GM19372 (cell line): ENCODE results near the gene RPL7A.
"Not testable (repeated sequence)": the region's sequence is repeated elsewhere in the genome, so short reads cannot be mapped to it uniquely, and the experiment has no call there.

ENCODE experiments used
- ATAC-seq: cut with Tn5 transposase; IDR thresholded peaks from one replicate; pipeline ENCODE4 v1.9.1; 2021; ENCODE audit warnings: mild to moderate bottlenecking, low read depth, moderate library complexity; ENCODE audit not compliant: unreplicated experiment

The RPL7A gene

DNA sequence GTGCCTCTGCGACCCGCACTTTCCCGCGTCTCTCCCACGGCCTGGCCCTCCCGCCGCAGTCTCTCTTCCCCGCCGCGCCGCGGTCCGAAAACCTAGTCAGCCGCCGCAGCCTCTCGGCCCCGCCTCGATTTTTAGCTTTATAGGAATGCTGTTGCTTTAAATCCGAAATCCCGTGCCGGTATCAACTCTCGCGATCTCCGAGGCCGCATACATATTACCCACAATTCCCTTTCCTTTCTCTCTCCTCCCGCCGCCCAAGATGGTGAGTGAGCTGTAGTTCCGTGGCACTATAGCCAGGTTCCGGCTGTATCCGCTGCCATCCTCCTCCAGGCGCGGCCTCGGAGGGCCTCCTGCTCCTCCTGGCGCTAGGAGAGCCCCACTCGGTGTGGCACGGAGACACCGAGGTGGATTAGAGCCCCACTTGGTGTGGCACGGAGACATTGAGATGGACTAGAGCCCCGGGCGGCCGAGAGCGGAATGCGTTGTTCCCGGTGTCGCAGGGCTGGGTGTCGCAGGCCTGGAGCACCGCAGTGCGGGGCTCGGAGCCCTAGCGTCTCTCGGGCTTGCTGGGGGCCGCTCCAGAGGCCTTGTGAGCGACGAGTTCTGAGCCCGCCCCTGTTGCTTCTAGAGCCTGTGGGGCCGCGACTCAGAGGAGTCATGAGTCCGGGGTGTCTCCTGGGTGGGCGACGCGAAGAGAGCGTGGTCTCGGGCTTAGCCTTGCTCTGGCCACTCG is at the start of gene RPL7A, which contains the start of gene MED22:
RPL7A (plus strand) TSS at position 234 of the 733 bp plus-strand sequence; CDS start at position 260, 26 bp downstream.
MED22 (minus strand) TSS at position 147 of the 733 bp plus-strand sequence. CDS start 1,469 bp downstream, outside the sequence.
- ATAC-seq, result peak; percentile 61

DNA sequence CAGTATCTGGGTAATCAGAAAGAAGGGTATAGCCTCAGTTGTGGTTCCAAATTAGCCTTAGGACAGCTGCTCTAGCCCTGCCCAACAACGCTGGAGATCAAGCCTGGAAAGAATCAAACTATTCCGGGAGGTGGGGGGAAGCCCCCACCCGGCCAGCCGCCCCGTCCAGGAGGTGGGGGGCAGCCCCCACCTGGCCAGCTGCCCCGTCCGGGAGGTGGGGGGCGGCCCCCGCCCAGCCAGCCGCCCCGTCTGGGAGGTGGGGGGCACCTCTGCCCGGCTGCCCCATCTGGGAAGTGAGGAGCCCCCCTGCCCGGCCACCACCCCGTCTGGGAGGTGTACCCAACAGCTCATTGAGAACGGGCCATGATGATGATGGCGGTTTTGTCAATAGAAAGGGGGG is 48.0 kb upstream of the RPL7A start:
- ATAC-seq, result not testable (repeated sequence)

DNA sequence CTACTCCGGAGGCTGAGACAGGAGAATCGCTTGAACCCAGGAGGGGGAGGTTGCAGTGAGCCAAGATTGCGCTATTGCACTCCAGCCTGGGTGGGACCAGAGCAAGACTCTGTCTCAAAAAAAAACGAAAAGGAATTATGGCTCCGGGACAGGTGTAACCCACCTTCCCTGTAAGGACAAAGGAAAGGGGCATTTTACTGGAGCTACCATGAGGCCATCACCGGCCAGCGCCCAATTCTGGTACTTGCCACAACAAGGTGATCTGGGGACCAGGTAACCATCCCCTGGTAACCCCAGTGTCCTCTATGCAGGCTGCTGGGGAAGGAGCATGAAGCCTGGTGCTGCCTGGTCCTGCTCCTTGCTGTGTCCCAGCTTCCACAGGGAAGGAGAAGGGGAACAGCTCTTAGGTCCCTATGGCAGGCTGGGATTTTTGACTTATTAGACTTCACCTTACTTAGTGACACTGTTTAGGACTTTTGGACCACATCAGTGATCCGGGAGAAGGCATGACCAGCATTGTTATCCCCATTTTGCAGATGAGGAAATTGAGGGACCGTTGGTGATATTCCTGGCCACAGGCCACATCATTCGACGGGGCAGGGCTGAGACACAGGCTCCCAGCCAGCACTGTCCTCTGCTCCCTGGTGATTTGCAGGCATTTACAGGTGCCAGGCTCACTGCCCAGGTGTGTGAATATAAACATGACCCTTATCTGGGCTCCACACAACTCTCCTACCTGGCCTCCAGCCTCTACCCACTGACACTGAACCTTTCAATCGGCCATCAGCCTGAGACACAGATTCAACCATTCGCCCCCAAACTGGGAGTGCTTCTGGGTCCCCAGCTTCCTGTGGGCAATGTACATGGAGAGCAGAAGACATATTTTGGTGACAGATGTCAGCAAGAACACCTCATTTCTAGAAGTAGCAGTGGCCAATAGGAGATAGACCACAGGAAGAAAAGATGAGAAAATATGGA is 46.5 kb upstream of the RPL7A start:
- ATAC-seq, result no peak

DNA sequence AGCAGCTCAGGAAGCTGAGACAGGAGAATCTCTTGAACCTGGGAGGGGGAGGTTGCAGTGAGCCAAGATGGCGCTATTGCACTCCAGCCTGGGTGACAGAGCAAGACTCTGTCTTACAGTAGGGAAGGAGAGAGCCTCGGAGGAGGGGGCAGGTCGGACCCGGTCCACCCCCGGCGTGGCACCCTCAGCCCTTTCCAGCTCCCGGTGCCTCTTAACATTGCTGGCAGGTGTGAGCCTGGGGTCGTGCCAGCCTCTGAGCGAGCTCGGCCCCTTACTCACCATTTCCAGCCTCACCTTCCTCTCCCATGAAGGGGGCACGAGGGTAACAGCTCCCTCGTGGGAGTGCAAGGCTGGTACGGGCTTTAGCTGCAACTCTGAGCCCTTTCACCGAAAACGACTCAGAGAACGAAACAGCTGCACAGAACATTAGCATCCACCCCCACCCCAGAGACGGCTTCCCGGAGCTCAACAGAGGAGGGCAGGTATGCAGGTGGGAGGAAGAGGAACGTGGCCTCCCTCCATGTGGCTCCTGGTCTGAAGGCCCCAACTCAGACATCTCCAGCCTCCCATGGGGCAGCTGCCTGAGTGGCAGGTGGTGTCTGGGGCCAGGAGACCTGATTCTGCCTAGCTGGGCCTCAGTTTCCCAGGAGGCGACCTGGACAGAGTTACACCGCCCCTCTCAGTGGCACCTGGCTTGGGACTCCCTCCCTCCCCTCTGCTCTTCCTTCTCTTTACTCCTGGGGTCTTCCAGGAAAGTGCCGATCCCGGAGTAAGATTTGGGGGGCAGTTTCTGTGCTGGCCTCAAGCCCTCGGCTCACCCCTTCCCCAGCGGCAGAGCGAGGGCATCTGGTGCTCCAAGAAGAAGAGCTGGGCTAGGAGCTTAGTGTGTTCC is 44.5 kb upstream of the RPL7A start:
- no peak for ATAC-seq

GRCh38 chr9:133304158-133304470 is 43.9 kb upstream of the RPL7A start:
- no peak for ATAC-seq

DNA sequence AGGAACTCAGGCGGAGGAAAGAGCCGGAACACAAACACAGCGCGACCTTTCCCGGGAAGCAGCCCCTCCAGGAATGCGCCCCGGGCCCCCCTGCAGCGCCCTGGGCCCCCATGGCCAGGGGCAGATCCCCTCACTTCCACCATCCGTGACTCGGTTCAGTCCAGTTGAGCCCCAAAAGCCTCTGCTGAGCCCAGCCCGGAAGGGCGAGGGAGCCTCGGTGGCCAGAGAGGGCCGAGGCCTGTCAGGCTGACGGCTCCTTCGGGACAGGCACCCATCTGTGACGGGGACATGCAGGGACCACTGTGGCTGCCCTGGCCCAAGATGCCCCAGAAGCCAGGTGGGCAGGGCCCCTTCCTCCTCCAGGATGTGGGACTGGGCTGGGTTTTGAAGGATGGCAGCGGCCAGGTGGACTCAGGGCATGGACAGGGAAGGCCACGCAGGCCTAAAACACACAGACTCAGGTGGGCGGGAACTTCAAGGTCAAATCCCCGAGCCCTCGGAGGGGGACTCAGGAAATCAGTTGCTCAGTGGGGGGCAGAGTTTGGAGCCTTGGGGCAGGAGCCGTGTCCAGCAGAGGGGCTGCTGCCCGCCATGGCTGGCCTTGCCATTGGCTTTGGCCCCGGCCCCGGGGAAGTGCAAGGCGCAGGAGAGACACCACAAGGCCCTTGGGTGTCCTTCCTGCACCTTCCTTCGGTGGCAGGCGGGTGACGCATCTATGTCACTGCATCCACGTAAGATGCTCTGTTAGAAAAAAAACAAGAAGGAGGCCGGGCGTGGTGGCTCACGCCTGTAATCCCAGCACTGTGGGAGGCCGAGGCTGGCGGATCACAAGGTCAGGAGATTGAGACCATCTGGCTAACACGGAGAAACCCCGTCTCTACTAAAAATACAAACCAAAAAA is 43.3 kb upstream of the RPL7A start:
- no peak for ATAC-seq

DNA sequence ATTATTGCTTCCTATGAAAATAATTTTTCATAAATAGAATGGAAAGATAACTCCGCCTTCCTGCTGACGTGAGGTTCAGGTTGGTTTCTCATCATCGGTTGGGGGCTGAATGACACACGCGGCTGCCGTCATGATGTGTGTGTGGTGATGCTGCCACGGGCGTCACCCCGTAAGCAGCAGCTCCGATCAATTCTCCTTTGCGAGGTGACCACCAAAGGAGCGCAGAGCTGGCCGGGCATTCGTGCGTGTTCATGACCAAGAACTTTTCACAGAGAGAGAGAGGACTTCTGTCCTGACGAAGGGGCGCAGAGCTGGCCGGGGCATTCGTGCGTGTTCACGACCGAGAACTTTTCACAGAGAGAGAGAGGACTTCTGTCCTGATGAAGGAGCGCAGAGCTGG is 42.3 kb upstream of the RPL7A start:
- ATAC-seq, result no peak

DNA sequence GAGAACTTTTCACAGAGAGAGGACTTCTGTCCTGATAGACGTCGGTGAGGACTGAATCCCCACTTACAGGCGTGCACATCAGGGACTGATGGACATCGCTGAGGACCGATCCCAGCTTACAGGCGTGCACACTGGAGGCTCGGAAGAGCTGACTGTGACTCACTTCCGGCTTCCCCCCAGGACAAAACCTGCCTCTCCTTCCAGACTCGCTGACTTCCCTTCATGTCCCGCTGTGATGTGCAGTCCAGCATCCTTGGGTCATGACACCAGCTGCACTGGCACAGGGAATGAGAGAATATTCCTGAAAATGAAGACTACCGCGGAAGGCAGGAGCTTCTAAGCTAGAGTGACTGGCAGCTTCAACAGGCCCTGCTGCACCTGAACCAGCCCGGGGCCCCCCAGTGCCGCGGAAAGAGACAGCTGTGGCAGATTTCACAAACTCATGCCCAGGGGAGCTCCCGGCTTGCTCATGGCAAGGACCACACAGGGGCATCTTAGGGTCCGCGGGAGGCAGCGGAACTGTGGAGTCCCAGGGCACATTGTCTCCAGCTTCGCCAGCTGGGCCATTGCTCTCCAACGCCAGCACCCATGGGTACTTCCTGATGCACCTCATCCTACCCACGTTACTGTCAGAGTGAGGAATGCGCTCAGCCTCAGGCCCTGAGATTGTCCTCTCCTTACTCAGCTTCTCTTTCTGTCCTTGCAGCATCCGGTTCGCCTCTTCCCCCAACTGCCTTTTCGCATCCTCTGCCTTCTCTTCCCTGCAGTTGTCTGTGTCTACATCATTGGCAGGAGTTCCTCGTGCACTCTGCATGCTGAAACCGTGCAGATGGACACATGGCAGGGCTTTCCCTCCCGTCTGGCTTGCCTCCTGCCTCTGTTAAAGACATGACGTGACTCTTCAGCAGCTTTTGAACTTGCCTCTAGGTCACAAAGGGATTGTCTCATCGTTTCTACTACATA is 41.5 kb upstream of the RPL7A start:
- no peak for ATAC-seq

DNA sequence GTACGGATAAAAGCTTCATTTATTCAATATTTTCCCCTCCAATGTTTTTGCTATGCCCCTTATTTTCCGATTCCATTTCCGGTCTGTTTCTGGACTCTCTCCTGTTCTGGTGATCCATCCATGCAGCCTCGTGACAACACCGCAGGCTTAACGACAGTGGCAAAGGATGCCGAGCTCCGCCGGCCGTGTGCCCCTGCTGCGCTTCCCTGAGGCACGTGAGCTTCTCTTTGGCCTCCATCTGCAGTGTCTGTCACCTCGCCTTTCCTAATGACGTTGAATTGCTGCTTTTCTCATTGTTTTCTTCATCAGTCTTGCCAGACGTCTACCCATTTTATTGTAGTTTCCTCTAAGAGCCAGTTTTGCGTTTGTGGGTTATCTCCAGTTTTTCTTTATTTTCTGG is 40.7 kb upstream of the RPL7A start:
- ATAC-seq, result no peak

DNA sequence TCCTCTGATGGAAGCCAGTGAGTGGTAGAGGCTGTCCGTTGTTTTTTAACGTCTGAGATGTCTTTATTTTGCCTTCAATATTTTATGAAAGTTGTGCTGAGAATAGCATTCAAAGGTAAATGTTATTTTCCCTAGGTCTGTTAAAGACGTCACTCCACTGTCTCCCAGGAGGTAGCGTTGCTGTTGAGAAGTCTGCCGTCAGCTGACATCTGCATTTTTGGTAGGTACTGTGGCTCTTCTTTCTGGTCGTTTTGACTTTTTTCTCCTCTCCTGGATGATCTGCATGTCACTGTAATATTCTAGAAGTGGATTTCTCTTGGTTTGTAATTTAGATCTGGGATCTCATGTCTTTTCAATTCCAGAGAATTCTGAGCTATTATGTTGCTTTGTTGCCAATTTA is 38.4 kb upstream of the RPL7A start:
- ATAC-seq, result no peak

DNA sequence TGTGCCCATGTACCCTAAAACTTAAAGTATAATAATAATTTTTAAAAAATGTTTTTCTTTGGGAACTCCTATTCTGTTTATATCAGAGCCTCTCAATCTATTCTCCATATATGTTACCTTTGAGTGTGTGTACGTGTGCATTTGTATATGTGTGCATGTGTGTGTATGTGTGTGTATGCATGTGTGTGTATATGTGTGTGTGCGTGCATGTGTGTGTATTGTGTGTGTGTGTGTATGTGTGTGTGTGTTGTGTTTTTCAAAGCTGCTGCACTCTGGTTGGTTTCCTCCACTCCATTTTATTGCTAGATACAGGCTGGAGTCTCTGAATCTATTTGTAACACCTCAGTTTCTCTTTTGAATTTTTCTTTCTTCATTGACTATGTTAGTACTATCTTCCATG is 32.0 kb upstream of the RPL7A start:
- ATAC-seq, result no peak

GRCh38 chr9:133317551-133317950 is 30.5 kb upstream of the RPL7A start:
- not testable (repeated sequence) for ATAC-seq

DNA sequence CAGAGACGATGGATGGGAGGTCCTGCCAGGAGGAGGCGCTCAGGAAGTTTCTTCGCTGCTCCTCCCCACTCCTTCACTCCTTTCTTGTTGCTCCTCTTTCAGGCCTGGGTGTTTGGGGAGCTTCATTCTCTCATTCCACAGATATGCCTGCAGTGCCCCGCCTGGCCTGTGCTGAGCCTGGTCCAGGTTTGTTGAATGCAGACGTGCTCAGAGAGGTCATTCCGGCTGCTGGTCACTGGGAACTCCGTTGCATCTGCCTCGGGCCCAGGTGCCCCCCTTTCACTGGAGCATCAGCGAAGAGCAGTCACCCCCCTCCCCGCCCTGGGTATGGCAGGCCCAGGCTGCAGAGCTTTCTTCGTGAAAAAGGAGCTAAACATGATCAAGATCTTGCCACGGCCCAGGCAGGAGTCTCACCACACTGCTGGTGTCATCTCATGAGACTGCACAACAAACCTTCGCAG is 27.6 kb upstream of the RPL7A start:
- ATAC-seq, result no peak

DNA sequence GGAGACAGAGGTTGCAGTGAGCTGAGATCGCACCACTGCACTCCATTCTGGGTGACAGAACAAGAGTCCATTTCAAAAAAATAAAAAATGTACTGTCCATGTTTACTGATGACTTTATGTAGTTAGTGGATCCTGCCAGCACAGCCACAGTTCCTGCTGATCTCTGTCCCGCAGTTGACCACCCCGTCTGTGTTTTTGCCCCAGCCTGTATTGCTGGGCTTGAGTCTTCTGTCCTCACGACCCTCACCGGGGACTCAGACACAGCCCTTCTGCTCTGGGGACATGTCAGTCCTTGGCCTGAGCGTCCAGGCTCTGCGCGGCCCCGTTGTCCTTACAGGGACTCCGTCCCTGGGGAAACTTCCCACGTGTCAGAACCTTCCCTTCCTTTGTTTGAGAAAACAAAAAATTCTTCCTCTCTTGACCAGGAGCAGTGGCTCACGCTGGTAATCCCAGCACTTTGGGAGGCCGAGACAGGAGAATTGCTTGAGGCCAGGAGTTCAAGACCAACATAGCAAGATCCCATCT is 26.5 kb upstream of the RPL7A start:
- ATAC-seq, result no peak

DNA sequence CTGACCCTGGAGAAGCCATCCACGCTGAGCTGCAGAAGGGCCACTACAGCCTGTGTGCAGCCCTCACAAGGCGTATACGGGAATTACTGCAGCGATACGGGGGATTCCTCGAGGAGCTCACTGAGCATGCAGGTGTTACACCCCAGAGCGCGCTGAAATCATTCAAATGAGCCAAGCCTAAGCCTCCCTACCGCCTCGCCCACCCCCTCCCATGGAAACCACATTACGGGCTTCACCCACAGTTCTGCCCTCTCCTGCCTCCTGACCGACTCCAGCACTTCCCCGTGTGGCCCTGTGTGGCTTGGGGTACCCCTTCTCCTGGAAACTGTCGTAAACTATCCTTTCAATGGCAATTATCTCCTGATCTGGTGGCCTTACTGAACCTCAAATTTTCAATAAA is 25.3 kb upstream of the RPL7A start:
- no peak for ATAC-seq

GRCh38 chr9:133323211-133323610 is 24.8 kb upstream of the RPL7A start:
- no peak for ATAC-seq

DNA sequence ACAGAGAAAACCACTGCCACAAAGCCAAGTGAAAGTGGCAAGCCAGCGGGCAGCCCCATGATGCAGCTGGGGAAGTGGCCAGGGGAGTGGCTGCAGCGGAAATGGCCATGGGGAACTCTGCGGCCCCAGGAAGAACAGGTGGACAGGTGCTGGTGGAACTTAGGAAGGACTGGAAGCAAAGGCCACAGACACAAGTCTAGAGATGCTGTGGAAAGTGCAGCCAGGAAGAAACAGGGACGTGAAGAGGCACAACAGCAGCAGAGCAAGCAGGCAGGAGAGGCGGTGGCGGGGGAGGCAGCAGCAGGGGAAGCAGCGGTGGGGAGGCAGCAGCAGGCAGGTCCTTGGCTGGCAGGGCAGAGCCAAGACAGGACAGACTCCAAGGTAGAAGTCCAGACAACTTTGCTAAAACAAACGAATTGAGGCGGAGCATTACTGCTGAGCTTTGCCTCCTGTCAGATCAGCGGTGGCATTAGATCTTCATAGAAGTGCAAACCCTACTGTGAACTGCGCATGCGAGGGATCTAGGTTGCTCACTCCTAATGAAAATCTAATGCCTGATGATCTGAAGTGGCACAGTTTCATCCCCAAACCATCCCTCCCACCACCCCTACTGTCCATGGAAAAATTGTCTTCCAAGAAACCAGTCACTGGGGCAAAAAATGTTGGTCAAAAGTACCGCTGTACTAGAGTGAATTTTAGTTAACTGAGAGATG is 23.9 kb upstream of the RPL7A start:
- no peak for ATAC-seq
